ENCODE results near the gene MAP3K13. TPM values are rescaled to one million over a fixed set of nuclear protein-coding genes. Genes with fewer than 3 reads are reported as not detected.

Gene MAP3K13
- total and polyA plus RNA-seq, 10 of the 15 experiments (the other 5 are each of a cell fraction or from before 2014, with no cell fraction given), result 10.5 to 70.8 (median 26.8) TPM

- POLR2A ChIA-PET, result interaction anchor here (0.6 kb wide), 2 partner anchors 30 to 126 kb away, joined by 3 read pairs; no protein-coding TSS in a partner anchor
- H3K27ac ChIP-seq (ENCODE audit: control insufficient read depth, insufficient read depth), result no peak overlapping the region
- no TSS peak for BruUV-seq (replicated peaks)
- no peaks in the 10 kb centered on the region for H3K36me3 ChIP-seq (ENCODE audit: control insufficient read depth in 2 of 2, insufficient read depth in 2 of 2, low read length in 1 of 2)
- no peaks in the 10 kb centered on the region for H3K9me3 ChIP-seq (replicated peaks; ENCODE audit: control insufficient read depth, insufficient read depth, low read length)
- DNase-seq (ENCODE audit: low read depth, low spot score) (no peak), FAIRE-seq (no peak), ATAC-seq (no peak)
- no peak overlapping the region for H2AFZ ChIP-seq (ENCODE audit: control insufficient read depth, low read depth, low read length)
- no peak overlapping the region for H3K9ac ChIP-seq (ENCODE audit: control insufficient read depth, insufficient read depth, low read length)
- no peaks in the 10 kb centered on the region for H3K27me3 ChIP-seq (replicated peaks in 1 of 2; ENCODE audit: control insufficient read depth in 2 of 2, insufficient read depth in 2 of 2, low read length in 1 of 2)
- H3K4me3 ChIP-seq, result no peak overlapping the region
- SMC1A ChIA-PET (ENCODE audit: uncharacterized antibody, unreplicated experiment), result interaction anchor here (0.9 to 2.3 kb wide), 3 partner anchors 8 to 17 kb away, joined by 3 to 8 read pairs (median 4); no protein-coding TSS in a partner anchor
- no peaks in the 10 kb centered on the region for H4K20me1 ChIP-seq (ENCODE audit: control insufficient read depth, insufficient read depth)
- in situ Hi-C loops (cut with MboI) (no loop called here), intact Hi-C loops (cut with micrococcal nuclease; ENCODE audit: unreplicated experiment) (no loop called here)
- WGBS (ENCODE audit: insufficient coverage, insufficient replicate concordance, low lambda C conversion rate, missing lambda C conversion rate), result 60% methylated on average over 8 of the region's 8 CpGs
- H3K4me2 ChIP-seq (ENCODE audit: control insufficient read depth, insufficient read depth), result no peak overlapping the region
- RAD21 ChIA-PET (ENCODE audit: unreplicated experiment), result interaction anchor here (0.6 kb wide), 1 partner anchor 42 kb away, joined by 3 read pairs; no protein-coding TSS in a partner anchor
- TF ChIP-seq RAD21 (IDR thresholded peaks at IDR 0.05; ENCODE audit: insufficient read depth, low read depth, low read length) (no peak), CBFB (IDR thresholded peaks at IDR 0.05; ENCODE audit: low read depth) (no peak), NFIC (IDR thresholded peaks at IDR 0.05; ENCODE audit: low read depth, low read length) (no peak), NFXL1 (IDR thresholded peaks at IDR 0.05; ENCODE audit: borderline replicate concordance) (no peak), POLR2A (IDR thresholded peaks at IDR 0.05; ENCODE audit: low read depth, low read length) (no peak), CREM (IDR thresholded peaks at IDR 0.05; ENCODE audit: low read depth) (no peak), TBL1XR1 (IDR thresholded peaks at IDR 0.05; ENCODE audit: low read depth, low read length) (no peak), NR2C1 (IDR thresholded peaks at IDR 0.05) (no peak), ZNF622 (IDR thresholded peaks at IDR 0.05) (no peak), CBX3 (IDR thresholded peaks at IDR 0.05; ENCODE audit: borderline replicate concordance, low read depth) (no peak), USF2 (IDR thresholded peaks at IDR 0.05; ENCODE audit: borderline replicate concordance, low read depth, low read length) (no peak), ZNF274 (IDR thresholded peaks at IDR 0.05; ENCODE audit: insufficient read depth, insufficient read length) (no peak), MXI1 (IDR thresholded peaks at IDR 0.05; ENCODE audit: low read depth, low read length) (no peak), LARP7 (IDR thresholded peaks at IDR 0.05) (no peak), MAX (IDR thresholded peaks at IDR 0.05; ENCODE audit: low read depth, low read length) (no peak), SPI1 (IDR thresholded peaks at IDR 0.05; ENCODE audit: borderline replicate concordance, insufficient read depth, low read depth, low read length) (no peak), IRF4 (IDR thresholded peaks at IDR 0.05; ENCODE audit: low read depth, low read length) (no peak), TARDBP (IDR thresholded peaks at IDR 0.05; ENCODE audit: borderline replicate concordance) (no peak), BCL3 (IDR thresholded peaks at IDR 0.05; ENCODE audit: borderline replicate concordance, insufficient read depth, low read depth, low read length, poor library complexity, severe bottlenecking) (no peak), ATF7 (IDR thresholded peaks at IDR 0.05; ENCODE audit: low read depth) (no peak)
- H3K79me2 ChIP-seq (ENCODE audit: control insufficient read depth, insufficient read depth, low read length), result no peaks in the 10 kb centered on the region
- CTCF ChIA-PET, result interaction anchor here (0.6 to 1.9 kb wide), 5 partner anchors 10 to 150 kb away, joined by 3 to 6 read pairs (median 3); no protein-coding TSS in a partner anchor
- H3K4me1 ChIP-seq (ENCODE audit: control insufficient read depth, insufficient read depth, low read length), result no peaks in the 10 kb centered on the region
Measured at GRCh38 chr3:185325946-185326791, 36.8 kb upstream of the MAP3K13 start.

Measured in GM12878 (cell line).